ENCODE results near the gene C1S. TPM values are rescaled to one million over a fixed set of nuclear protein-coding genes. Genes with fewer than 3 reads are reported as not detected.
"Not testable (repeated sequence)": the region's sequence is repeated elsewhere in the genome, so short reads cannot be mapped to it uniquely, and the experiment has no call there.

C1S gene
- total RNA-seq, 3 donors from 2014 or later (not counting 1 experiment from before 2014, with no cell fraction given) = 1.6 to 1.9 (median 1.9) TPM

- intact Hi-C loops (cut with micrococcal nuclease) = no loop called here
- Histone ChIP-seq H3K36me3 (ENCODE audit: control insufficient read depth, insufficient read depth, low read length) (no peaks in the 10 kb centered on the region), H3K27me3 (ENCODE audit: control insufficient read depth, insufficient read depth, low read length) (no peaks in the 10 kb centered on the region), H3K27ac (ENCODE audit: low read length) (no peak overlapping the region), H3K9me3 (ENCODE audit: control insufficient read depth, insufficient read depth, low read length) (no peaks in the 10 kb centered on the region), H3K4me3 (ENCODE audit: low read length) (no peak overlapping the region), H3K4me1 (ENCODE audit: control insufficient read depth, insufficient read depth, low read length) (no peaks in the 10 kb centered on the region)
- no peak for DNase-seq
- no peaks in the 10 kb centered on the region for H3K36me3 Mint-ChIP-seq
- peaks cover 0 to 4% of the 10 kb centered on the region in 2 donors for H3K4me1 Mint-ChIP-seq
- no peak overlapping the region for H3K27ac Mint-ChIP-seq
- H3K4me3 Mint-ChIP-seq = no peak overlapping the region
- peaks cover 4 to 5% of the 10 kb centered on the region in 2 donors for H3K27me3 Mint-ChIP-seq (ENCODE audit: low read depth in 2 of 2)
- TF ChIP-seq CTCF (IDR thresholded peaks at IDR 0.05) = no peak
- H3K9me3 Mint-ChIP-seq = no peaks in the 10 kb centered on the region
- WGBS (ENCODE audit: insufficient coverage) = 33% methylated on average over 5 of the region's 5 CpGs
- ATAC-seq = no peak
These were observed 13.2 kb upstream of the C1S start for GRCh38 chr12:7047306-7047705.

- H3K36me3 Mint-ChIP-seq; H3K4me1 ChIP-seq (ENCODE audit: control insufficient read depth, insufficient read depth, low read length); intact Hi-C loops (cut with micrococcal nuclease); ATAC-seq; H3K9me3 ChIP-seq (ENCODE audit: control insufficient read depth, insufficient read depth, low read length); H3K27me3 ChIP-seq (ENCODE audit: control insufficient read depth, insufficient read depth, low read length); H3K27ac Mint-ChIP-seq; DNase-seq; H3K27ac ChIP-seq (ENCODE audit: low read length); H3K36me3 ChIP-seq (ENCODE audit: control insufficient read depth, insufficient read depth, low read length); H3K4me3 ChIP-seq (ENCODE audit: low read length); H3K4me3 Mint-ChIP-seq; H3K4me1 Mint-ChIP-seq; H3K9me3 Mint-ChIP-seq: not testable (repeated sequence)
- WGBS (ENCODE audit: insufficient coverage) = 85% methylated on average over 10 of the region's 10 CpGs
- peaks cover 12 to 23% of the 10 kb centered on the region in 2 donors for H3K27me3 Mint-ChIP-seq (ENCODE audit: low read depth in 2 of 2)
These were observed 11.0 kb upstream of the C1S start for GRCh38 chr12:7049445-7049951.

DNA sequence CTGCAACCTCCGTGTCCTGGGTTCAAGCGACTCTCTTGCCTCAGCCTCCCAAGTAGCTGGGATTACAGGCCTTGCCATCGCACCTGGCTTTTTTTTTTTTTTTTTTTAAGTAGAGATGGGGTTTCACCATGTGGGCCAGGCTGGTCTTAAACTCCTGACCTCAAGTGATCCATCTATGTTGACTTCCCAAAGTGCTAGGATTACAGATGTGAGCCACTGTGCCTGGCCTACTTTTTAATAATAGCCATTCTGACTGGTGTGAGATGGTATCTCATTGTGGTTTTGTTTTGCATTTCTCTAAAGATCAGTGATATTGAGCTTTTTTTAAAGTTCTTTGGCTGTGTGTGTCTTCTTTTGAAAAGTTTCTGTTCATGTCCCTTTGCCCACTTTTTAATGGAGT lies 10.5 kb upstream of the C1S start:
- 87% methylated on average over 3 of the region's 3 CpGs for WGBS (ENCODE audit: insufficient coverage)
- H3K27me3 ChIP-seq (ENCODE audit: control insufficient read depth, insufficient read depth, low read length); H3K9me3 ChIP-seq (ENCODE audit: control insufficient read depth, insufficient read depth, low read length); H3K9me3 Mint-ChIP-seq; H3K4me3 Mint-ChIP-seq; H3K27ac ChIP-seq (ENCODE audit: low read length); H3K4me1 Mint-ChIP-seq; DNase-seq; H3K4me3 ChIP-seq (ENCODE audit: low read length); H3K27ac Mint-ChIP-seq; H3K4me1 ChIP-seq (ENCODE audit: control insufficient read depth, insufficient read depth, low read length); intact Hi-C loops (cut with micrococcal nuclease); H3K36me3 ChIP-seq (ENCODE audit: control insufficient read depth, insufficient read depth, low read length); H3K36me3 Mint-ChIP-seq; ATAC-seq: not testable (repeated sequence)
- H3K27me3 Mint-ChIP-seq (ENCODE audit: low read depth in 2 of 2) = peaks cover 13 to 28% of the 10 kb centered on the region in 2 donors

GRCh38 chr12:7054925-7055324 lies 5.6 kb upstream of the C1S start:
- Histone ChIP-seq H3K9me3 (ENCODE audit: control insufficient read depth, insufficient read depth, low read length) (no peaks in the 10 kb centered on the region), H3K27me3 (ENCODE audit: control insufficient read depth, insufficient read depth, low read length) (no peaks in the 10 kb centered on the region), H3K27ac (ENCODE audit: low read length) (no peak overlapping the region), H3K4me3 (ENCODE audit: low read length) (no peak overlapping the region), H3K4me1 (ENCODE audit: control insufficient read depth, insufficient read depth, low read length) (no peaks in the 10 kb centered on the region), H3K36me3 (ENCODE audit: control insufficient read depth, insufficient read depth, low read length) (no peaks in the 10 kb centered on the region)
- Mint-ChIP-seq H3K36me3 (no peaks in the 10 kb centered on the region), H3K4me1 (no peaks in the 10 kb centered on the region), H3K27me3 (ENCODE audit: low read depth in 2 of 2) (peaks cover 25 to 31% of the 10 kb centered on the region in 2 donors), H3K4me3 (no peak overlapping the region), H3K27ac (no peak overlapping the region), H3K9me3 (no peaks in the 10 kb centered on the region)
- no peak for TF ChIP-seq CTCF (IDR thresholded peaks at IDR 0.05)
- ATAC-seq (no peak), DNase-seq (no peak)
- intact Hi-C loops (cut with micrococcal nuclease) = no loop called here
- 90% methylated on average over 2 of the region's 4 CpGs for WGBS (ENCODE audit: insufficient coverage)

GRCh38 chr12:7055736-7056135 lies 4.8 kb upstream of the C1S start:
- H3K36me3 Mint-ChIP-seq; ATAC-seq; H3K9me3 ChIP-seq (ENCODE audit: control insufficient read depth, insufficient read depth, low read length); H3K4me1 Mint-ChIP-seq; H3K27ac ChIP-seq (ENCODE audit: low read length); DNase-seq; H3K36me3 ChIP-seq (ENCODE audit: control insufficient read depth, insufficient read depth, low read length); intact Hi-C loops (cut with micrococcal nuclease); H3K27me3 ChIP-seq (ENCODE audit: control insufficient read depth, insufficient read depth, low read length); H3K4me3 Mint-ChIP-seq; H3K27ac Mint-ChIP-seq; H3K9me3 Mint-ChIP-seq; H3K4me3 ChIP-seq (ENCODE audit: low read length); H3K4me1 ChIP-seq (ENCODE audit: control insufficient read depth, insufficient read depth, low read length): not testable (repeated sequence)
- 100% methylated on average over 2 of the region's 2 CpGs for whole genome bisulfite sequencing (ENCODE audit: insufficient coverage)
- peaks cover 27 to 36% of the 10 kb centered on the region in 2 donors for H3K27me3 Mint-ChIP-seq (ENCODE audit: low read depth in 2 of 2)
